WERI-Rb-1 (cell line): ENCODE results near the gene GABBR1.
A peak's percentile ranks its signal among the peaks of the same experiment; 100 is the strongest.

Experiments
- DNase-seq: peaks from one replicate; pipeline ENCODE4 v3.0.0-alpha.2; 2020
- H3K27ac ChIP-seq: fragments of 250-450 bp; sonication (Bioruptor Pico); 2 replicates; pipeline ENCODE4 v1.5.1; 2020; ENCODE audit warnings: mild to moderate bottlenecking, moderate library complexity
- H3K27me3 ChIP-seq: fragments of 250-450 bp; sonication (Bioruptor Pico); 2 replicates; pipeline ENCODE4 v1.5.1; 2021; ENCODE audit warnings: mild to moderate bottlenecking, low read depth, moderate library complexity; ENCODE audit not compliant: insufficient read depth, severe bottlenecking
- H3K36me3 ChIP-seq: fragments of 250-450 bp; sonication (Bioruptor Pico); 2 replicates; pipeline ENCODE4 v1.5.1; 2020; ENCODE audit warnings: mild to moderate bottlenecking, moderate library complexity
- H3K4me3 ChIP-seq: 2 replicates; pipeline ENCODE4 v1.5.1; 2011; ENCODE audit warnings: low read depth, mild to moderate bottlenecking, control low read depth, low read length
- H3K9me3 ChIP-seq: fragments of 250-450 bp; sonication (Bioruptor Pico); 2 replicates; pipeline ENCODE4 v1.5.1; 2021; ENCODE audit warnings: mild to moderate bottlenecking, moderate library complexity; ENCODE audit not compliant: severe bottlenecking
- TF ChIP-seq, protein P1 (sequence below): IDR thresholded peaks from 2 replicates; pipeline ENCODE4 v1.5.1; 2011; ENCODE audit warnings: low read depth, mild to moderate bottlenecking, control low read depth, inconsistent platforms, low read length

Gene GABBR1

DNA sequence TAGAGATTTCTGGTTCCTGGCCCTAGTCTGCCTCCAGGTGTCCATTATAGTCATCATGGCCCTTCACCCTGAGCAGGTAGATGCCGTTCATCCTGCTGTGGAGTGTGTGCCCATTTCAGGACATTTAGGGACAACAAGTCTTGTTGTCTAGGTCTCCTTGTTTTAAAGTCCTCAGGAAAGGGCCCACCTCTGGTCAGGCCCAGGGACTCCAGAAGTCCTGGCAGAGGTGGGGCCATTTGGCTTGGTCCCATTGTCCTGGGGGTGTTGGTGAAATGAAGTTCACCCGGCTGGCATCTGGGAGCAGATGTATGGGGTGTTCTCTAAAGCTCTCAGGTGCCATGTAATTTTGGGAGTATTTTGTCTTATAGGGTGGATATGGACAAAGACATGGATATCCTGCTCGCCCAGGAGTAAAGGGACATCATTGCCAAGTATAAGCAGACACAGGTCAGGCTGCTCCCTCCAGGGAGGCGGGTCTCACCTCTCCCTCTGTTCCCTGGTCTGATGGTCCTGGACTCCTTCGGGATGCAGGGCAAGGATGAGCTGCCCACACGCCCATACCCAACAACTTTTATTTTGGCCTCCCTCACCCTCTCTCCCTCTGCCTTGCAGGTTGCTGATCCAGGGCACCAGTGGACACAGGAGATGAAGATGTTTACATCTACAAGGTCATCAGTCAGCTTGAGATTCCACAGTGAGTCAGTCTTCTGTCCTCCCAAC lies 113.5 kb downstream of the GABBR1 start:
- Histone ChIP-seq H3K27me3 (peaks cover 28% of the 10 kb centered on the region), H3K9me3 (peaks cover 6% of the 10 kb centered on the region), H3K27ac (no peak overlapping the region), H3K36me3 (no peaks in the 10 kb centered on the region), H3K4me3 (no peak overlapping the region)
- peak; percentile 4 for DNase-seq
- TF ChIP-seq, protein P1, sequence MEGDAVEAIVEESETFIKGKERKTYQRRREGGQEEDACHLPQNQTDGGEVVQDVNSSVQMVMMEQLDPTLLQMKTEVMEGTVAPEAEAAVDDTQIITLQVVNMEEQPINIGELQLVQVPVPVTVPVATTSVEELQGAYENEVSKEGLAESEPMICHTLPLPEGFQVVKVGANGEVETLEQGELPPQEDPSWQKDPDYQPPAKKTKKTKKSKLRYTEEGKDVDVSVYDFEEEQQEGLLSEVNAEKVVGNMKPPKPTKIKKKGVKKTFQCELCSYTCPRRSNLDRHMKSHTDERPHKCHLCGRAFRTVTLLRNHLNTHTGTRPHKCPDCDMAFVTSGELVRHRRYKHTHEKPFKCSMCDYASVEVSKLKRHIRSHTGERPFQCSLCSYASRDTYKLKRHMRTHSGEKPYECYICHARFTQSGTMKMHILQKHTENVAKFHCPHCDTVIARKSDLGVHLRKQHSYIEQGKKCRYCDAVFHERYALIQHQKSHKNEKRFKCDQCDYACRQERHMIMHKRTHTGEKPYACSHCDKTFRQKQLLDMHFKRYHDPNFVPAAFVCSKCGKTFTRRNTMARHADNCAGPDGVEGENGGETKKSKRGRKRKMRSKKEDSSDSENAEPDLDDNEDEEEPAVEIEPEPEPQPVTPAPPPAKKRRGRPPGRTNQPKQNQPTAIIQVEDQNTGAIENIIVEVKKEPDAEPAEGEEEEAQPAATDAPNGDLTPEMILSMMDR = no peak

DNA sequence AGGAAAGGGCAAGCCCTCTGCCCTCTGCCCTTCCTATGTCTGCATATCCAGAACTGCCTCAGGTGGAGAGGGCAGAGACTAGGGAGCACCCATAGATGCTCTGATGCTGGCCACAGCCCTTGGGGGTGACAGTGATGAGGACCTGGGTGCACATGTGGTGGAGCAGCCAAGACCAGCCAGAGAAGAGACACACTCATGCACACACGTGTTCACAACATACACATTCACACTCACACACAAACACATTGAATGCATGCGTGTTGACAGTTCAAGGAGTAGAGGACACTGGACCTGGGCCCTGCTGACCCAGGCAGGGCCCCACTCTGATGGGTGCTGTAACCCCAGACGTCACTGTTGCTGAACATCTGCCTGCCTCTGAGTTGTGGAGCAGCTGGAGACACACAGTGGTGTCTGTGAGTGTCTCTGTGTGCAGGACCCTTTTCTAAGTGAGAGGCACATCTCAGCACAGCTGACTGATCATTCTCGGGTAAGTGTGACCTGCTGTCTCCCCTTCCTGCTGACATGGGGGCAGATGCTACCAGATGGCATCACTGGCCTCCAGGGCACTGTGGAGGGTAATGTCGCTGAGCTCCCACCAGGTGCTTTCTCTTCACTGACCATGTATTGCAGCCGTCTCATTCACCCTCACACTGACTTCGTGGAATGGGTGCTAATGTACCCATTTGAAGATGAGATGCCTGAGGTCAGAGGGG lies 115.1 kb downstream of the GABBR1 start:
- Histone ChIP-seq H3K36me3 (no peaks in the 10 kb centered on the region), H3K27me3 (peaks cover 24% of the 10 kb centered on the region), H3K27ac (no peak overlapping the region), H3K4me3 (no peak overlapping the region), H3K9me3 (peaks cover 2% of the 10 kb centered on the region)
- DNase-seq = peak; percentile 2
- TF ChIP-seq, protein P1 = no peak

DNA sequence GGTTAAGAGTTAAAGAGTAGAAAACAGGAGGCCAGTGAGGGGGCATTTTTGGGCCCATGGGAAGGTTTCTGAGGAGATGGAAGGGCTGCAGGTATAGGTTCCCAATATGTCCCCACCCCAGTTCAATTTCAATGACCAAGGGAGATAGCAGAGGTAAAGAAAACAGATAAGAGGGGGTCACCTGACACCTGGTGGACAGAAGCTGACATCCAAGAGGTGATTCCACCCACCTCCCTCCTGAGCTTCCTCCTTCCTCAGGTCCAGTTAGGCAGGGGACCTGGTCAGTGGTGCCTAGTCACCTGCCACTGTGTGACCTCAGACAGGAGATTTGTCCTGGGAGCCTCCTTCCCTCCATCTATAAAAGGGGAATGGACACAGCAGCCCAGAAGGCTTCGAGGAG lies 115.7 kb downstream of the GABBR1 start:
- DNase-seq = no peak
- H3K4me3 ChIP-seq = no peak overlapping the region
- H3K9me3 ChIP-seq = no peaks in the 10 kb centered on the region
- H3K27ac ChIP-seq = no peak overlapping the region
- TF ChIP-seq, protein P1 = peak; percentile 58
- peaks cover 18% of the 10 kb centered on the region for H3K27me3 ChIP-seq
- H3K36me3 ChIP-seq = no peaks in the 10 kb centered on the region

DNA sequence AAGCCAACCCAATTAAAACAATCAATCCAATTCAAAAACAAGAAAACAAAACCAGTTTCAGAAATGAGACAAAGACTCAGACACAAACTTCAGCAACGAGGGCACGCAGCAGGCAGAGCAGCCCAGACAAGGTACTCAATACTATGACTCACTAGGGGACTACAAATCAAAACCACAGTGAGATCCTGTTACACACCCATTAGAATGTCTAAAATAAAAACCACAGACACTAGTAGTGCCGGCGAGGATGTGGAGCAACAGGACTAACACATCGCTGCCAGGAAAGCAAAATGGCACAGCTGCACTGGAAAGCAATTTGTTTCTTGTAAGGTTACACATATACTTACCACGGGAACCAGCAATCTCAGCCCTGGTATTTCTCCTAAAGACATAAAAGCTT lies 116.9 kb downstream of the GABBR1 start:
- no peak for DNase-seq
- Histone ChIP-seq H3K27ac (no peak overlapping the region), H3K9me3 (no peaks in the 10 kb centered on the region), H3K4me3 (no peak overlapping the region), H3K36me3 (no peaks in the 10 kb centered on the region), H3K27me3 (peaks cover 16% of the 10 kb centered on the region)
- TF ChIP-seq, protein P1 = no peak

GRCh38 chr6:29510746-29511300 lies 122.2 kb downstream of the GABBR1 start:
- Histone ChIP-seq H3K9me3 (no peaks in the 10 kb centered on the region), H3K27me3 (peaks cover 7% of the 10 kb centered on the region), H3K4me3 (no peak overlapping the region), H3K36me3 (no peaks in the 10 kb centered on the region), H3K27ac (no peak overlapping the region)
- peak; percentile 4 for DNase-seq
- TF ChIP-seq, protein P1 = no peak
